Activated T-cell treated with anti-CD3 and anti-CD28 coated beads, Interleukin-2, amount 50 U/mL, for 1 hour (primary cell): ENCODE results near the gene C4BPB.
"Not testable (repeated sequence)": the region's sequence is repeated elsewhere in the genome, so short reads cannot be mapped to it uniquely, and the experiment has no call there.

Experiments
- DNase-seq: peaks from one replicate; pipeline ENCODE4 v3.0.0-alpha.2; 2020

Gene C4BPB

GRCh38 chr1:207088701-207089626 lies at the start of gene C4BPB:
C4BPB (plus strand) TSS chr1:207088860; CDS start chr1:207089532, 672 bp downstream.
- no peak for DNase-seq

GRCh38 chr1:207039380-207040180 lies 49.1 kb upstream of the C4BPB start:
- DNase-seq, result no peak

- DNase-seq, result no peak
These were observed 48.5 kb upstream of the C4BPB start for GRCh38 chr1:207040181-207040533.

- not testable (repeated sequence) for DNase-seq
These were observed 47.3 kb upstream of the C4BPB start for GRCh38 chr1:207041397-207041796.

GRCh38 chr1:207045453-207045852 lies 43.2 kb upstream of the C4BPB start:
- DNase-seq, result no peak

GRCh38 chr1:207047505-207047904 lies 41.2 kb upstream of the C4BPB start:
- no peak for DNase-seq

GRCh38 chr1:207048041-207048440 lies 40.6 kb upstream of the C4BPB start:
- no peak for DNase-seq

GRCh38 chr1:207049054-207049453 lies 39.6 kb upstream of the C4BPB start:
- DNase-seq, result no peak

- DNase-seq, result no peak
These were observed 39.1 kb upstream of the C4BPB start for GRCh38 chr1:207049514-207049913.

- no peak for DNase-seq
These were observed 38.7 kb upstream of the C4BPB start for GRCh38 chr1:207049974-207050391.

GRCh38 chr1:207050480-207051190 lies 38.0 kb upstream of the C4BPB start:
- DNase-seq, result peak; percentile 89

- no peak for DNase-seq
These were observed 37.3 kb upstream of the C4BPB start, which contains the start of gene YOD1 for GRCh38 chr1:207051191-207051943. YOD1 (minus strand) TSS chr1:207051208; CDS start chr1:207051030, 178 bp downstream.

GRCh38 chr1:207052911-207053769 lies 35.5 kb upstream of the C4BPB start, which contains the start of gene PFKFB2:
PFKFB2 (plus strand) TSS chr1:207053275; CDS start chr1:207054718, 1,443 bp downstream.
- peak; percentile 96 for DNase-seq

- DNase-seq, result no peak
These were observed 34.2 kb upstream of the C4BPB start for GRCh38 chr1:207054491-207054890.

GRCh38 chr1:207055386-207056001 lies 33.2 kb upstream of the C4BPB start:
- no peak for DNase-seq

- DNase-seq, result no peak
These were observed 32.0 kb upstream of the C4BPB start for GRCh38 chr1:207056673-207057072.

GRCh38 chr1:207058252-207058651 lies 30.4 kb upstream of the C4BPB start:
- DNase-seq, result no peak

GRCh38 chr1:207058878-207059867 lies 29.5 kb upstream of the C4BPB start:
- no peak for DNase-seq

- no peak for DNase-seq
These were observed 28.8 kb upstream of the C4BPB start for GRCh38 chr1:207059881-207060280.
